B cell (primary cell): Measurements from ENCODE around the gene DNAJC9. TPM values are rescaled to one million over a fixed set of nuclear protein-coding genes. Genes with fewer than 3 reads are reported as not detected.

Experiments
- ATAC-seq: fragments of 200-7000 bp; cut with Tn5 transposase; one replicate; pipeline ENCODE4 v1.10.0; 2021; ENCODE audit warnings: low read depth, mild to moderate bottlenecking, moderate number of reproducible peaks, moderate library complexity
- CTCF ChIA-PET: fragments of 350-600 bp; sonication (Branson Sonifier 250); formaldehyde crosslinking; loops from one replicate; lab custom pipeline; 2021; ENCODE audit warnings: antibody characterized with exemption, inconsistent platforms; lab: Charles Lee
- POLR2A ChIA-PET: fragments of 350-600 bp; sonication (Branson Sonifier 250); formaldehyde crosslinking; loops from one replicate; lab custom pipeline; 2021; ENCODE audit warnings: antibody characterized with exemption; lab: Charles Lee
- DNase-seq: peaks from one replicate; pipeline ENCODE4 v3.0.0; 2013
- H2AFZ ChIP-seq: 2 replicates; pipeline ENCODE4 v1.6.1; 2012; ENCODE audit warnings: mild to moderate bottlenecking, low read depth, low read length; ENCODE audit not compliant: insufficient read depth, poor library complexity, severe bottlenecking
- H3K27ac ChIP-seq, 2 donors: 1 replicate in 1 of 2; 2 replicates in 1 of 2; pipeline ENCODE4 v1.5.1; 2012 to 2013; ENCODE audit warnings: low read length in 2 of 2, mild to moderate bottlenecking in 2 of 2, moderate library complexity in 1 of 2
- H3K27me3 ChIP-seq, 4 experiments: fragments of 200-600 bp in 1 of 4; sonication (generic) in 1 of 4; replicated peaks in 1 of 4; 1 replicate in 2 of 4; 2 replicates in 2 of 4; pipeline versions ENCODE4 v1.6.1 to v1.7.0; 2013 to 2016; ENCODE audit warnings: low read length in 3 of 4, mild to moderate bottlenecking in 2 of 4, mixed read lengths in 1 of 4, moderate library complexity in 1 of 4; ENCODE audit not compliant: insufficient read depth in 4 of 4, control insufficient read depth in 3 of 4; ENCODE audit errors: control extremely low read depth in 1 of 4
- H3K36me3 ChIP-seq, 2 experiments: replicated peaks in 1 of 2; 1 replicate in 1 of 2; 2 replicates in 1 of 2; pipeline versions ENCODE4 v1.6.1 to v1.7.1; 2013; ENCODE audit warnings: low read length in 1 of 2; ENCODE audit not compliant: insufficient read depth in 2 of 2, control insufficient read depth in 1 of 2; ENCODE audit errors: control extremely low read depth in 1 of 2, extremely low read depth in 1 of 2
- H3K4me1 ChIP-seq, 2 donors: fragments of 200-600 bp in 1 of 2; sonication (generic) in 1 of 2; 1 replicate in 1 of 2; 2 replicates in 1 of 2; pipeline versions ENCODE4 v1.5.1 to v1.6.1; 2013 to 2017; ENCODE audit warnings: low read length in 2 of 2; ENCODE audit not compliant: control insufficient read depth in 2 of 2, insufficient read depth in 2 of 2
- H3K4me2 ChIP-seq: replicated peaks from 2 replicates; pipeline ENCODE3; 2012; ENCODE audit warnings: mild to moderate bottlenecking, low read depth, low read length; ENCODE audit not compliant: poor library complexity, severe bottlenecking
- H3K4me3 ChIP-seq, 5 experiments: fragments of 200-600 bp in 1 of 5; sonication (generic) in 1 of 5; 1 replicate in 3 of 5; 2 replicates in 2 of 5; pipeline versions ENCODE4 v1.5.1 to v1.7.0; 2011 to 2016; ENCODE audit warnings: low read length in 4 of 5, mild to moderate bottlenecking in 4 of 5, low read depth in 2 of 5, control low read depth in 1 of 5, moderate library complexity in 1 of 5; ENCODE audit not compliant: insufficient read depth in 1 of 5; ENCODE audit errors: control extremely low read depth in 1 of 5, extremely low read depth in 1 of 5
- H3K79me2 ChIP-seq: fragments of 200-600 bp; sonication (generic); one replicate; pipeline ENCODE4 v1.6.0; 2016; ENCODE audit warnings: low read length; ENCODE audit not compliant: control insufficient read depth, insufficient read depth
- H3K9ac ChIP-seq: fragments of 200-600 bp; sonication (generic); 2 replicates; pipeline ENCODE4 v1.6.1; 2017; ENCODE audit warnings: mild to moderate bottlenecking, low read length, moderate library complexity
- H3K9me3 ChIP-seq, 3 donors: one replicate each; pipeline versions ENCODE4 v1.6.1 to v1.7.1; 2013; ENCODE audit warnings: low read length in 2 of 3; ENCODE audit not compliant: control insufficient read depth in 2 of 3, insufficient read depth in 1 of 3; ENCODE audit errors: control extremely low read depth in 1 of 3
- H4K20me1 ChIP-seq: 2 replicates; pipeline ENCODE4 v1.6.0; 2012; ENCODE audit warnings: mild to moderate bottlenecking, low read length; ENCODE audit not compliant: insufficient read depth, control insufficient read depth, poor library complexity, severe bottlenecking
- H3K27ac Mint-ChIP-seq: one replicate; pipeline ENCODE4 v1.8.0; 2021; ENCODE audit warnings: mixed read lengths
- H3K27me3 Mint-ChIP-seq: one replicate; pipeline ENCODE4 v1.8.0; 2021; ENCODE audit warnings: mixed read lengths
- H3K4me1 Mint-ChIP-seq: one replicate; pipeline ENCODE4 v1.8.0; 2021; ENCODE audit warnings: mixed read lengths
- H3K4me3 Mint-ChIP-seq: one replicate; pipeline ENCODE4 v1.8.0; 2021; ENCODE audit warnings: mixed read lengths
- H3K9me3 Mint-ChIP-seq: one replicate; pipeline ENCODE4 v1.8.0; 2022; ENCODE audit warnings: mixed read lengths; ENCODE audit not compliant: insufficient read depth
- EZH2 ChIP-seq: IDR thresholded peaks from 2 replicates; pipeline ENCODE4 v1.6.1; 2012; ENCODE audit warnings: borderline replicate concordance, low read depth, mild to moderate bottlenecking, moderate library complexity, low read length; ENCODE audit not compliant: insufficient read depth, poor library complexity, severe bottlenecking
- WGBS: methylation state at CpG from one replicate; pipeline ENCODE4 v1.1.5; 2013; ENCODE audit warnings: missing lambda C conversion rate; ENCODE audit not compliant: insufficient coverage; 5-methylcytosine and 5-hydroxymethylcytosine counted together
- intact Hi-C: fragments of 100-400 bp; cut with micrococcal nuclease; formaldehyde crosslinking; loops from one replicate; pipeline ENCODE4 v1.10.0; 2022
- polyA plus RNA-seq: library from polyadenylated mRNA; depleted of rRNA; stranded (reverse); fragments of >200 nt; gene quantifications from 2 replicates; pipeline ENCODE4 v1.2.3, GENCODE V29; 2012
- total RNA-seq, 2 donors: library from RNA; stranded (reverse); fragments of 120-200 nt in 1 of 2; gene quantifications; 1 replicate in 1 of 2; 2 replicates in 1 of 2; pipeline versions ENCODE4 v1.2.3 to v1.2.4, GENCODE V29; 2013 to 2022
- TF ChIP-seq, protein P1 (sequence below): fragments of 200-600 bp; IDR thresholded peaks from one replicate; pipeline ENCODE4 v1.8.0; 2022; ENCODE audit warnings: antibody characterized with exemption, mild to moderate bottlenecking

The DNAJC9 gene
- total and polyA plus RNA-seq, 2 donors (not counting 1 experiment from before 2014, with no cell fraction given), result 11.8 to 25.6 TPM

DNA sequence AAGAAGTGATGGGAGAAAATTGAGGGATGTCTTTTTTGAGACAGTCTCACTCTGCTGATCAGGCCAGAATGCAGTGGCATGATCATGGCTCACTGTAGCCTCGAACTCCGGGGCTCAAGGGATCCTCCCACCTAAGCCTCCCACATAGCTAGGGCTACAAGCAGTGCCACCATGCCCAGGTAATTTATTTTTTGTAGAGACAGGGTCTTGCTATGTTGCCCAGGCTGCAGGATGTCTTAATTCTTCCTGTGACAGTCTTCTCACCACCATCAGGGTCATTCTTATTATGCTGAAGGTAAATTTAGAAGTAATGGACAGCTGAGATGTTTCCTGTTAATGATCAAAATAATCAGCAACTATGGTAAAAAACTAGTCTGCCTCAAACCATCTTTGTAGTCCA lies 7.1 kb downstream of the DNAJC9 start:
- Mint-ChIP-seq H3K4me1 (peaks cover 5% of the 10 kb centered on the region), H3K4me3 (no peak overlapping the region), H3K27ac (no peak overlapping the region), H3K9me3 (no peaks in the 10 kb centered on the region), H3K27me3 (no peaks in the 10 kb centered on the region)
- no peaks in the 10 kb centered on the region for H4K20me1 ChIP-seq
- peaks cover 11 to 40% of the 10 kb centered on the region in 2 experiments for H3K36me3 ChIP-seq
- TF ChIP-seq, protein P1, sequence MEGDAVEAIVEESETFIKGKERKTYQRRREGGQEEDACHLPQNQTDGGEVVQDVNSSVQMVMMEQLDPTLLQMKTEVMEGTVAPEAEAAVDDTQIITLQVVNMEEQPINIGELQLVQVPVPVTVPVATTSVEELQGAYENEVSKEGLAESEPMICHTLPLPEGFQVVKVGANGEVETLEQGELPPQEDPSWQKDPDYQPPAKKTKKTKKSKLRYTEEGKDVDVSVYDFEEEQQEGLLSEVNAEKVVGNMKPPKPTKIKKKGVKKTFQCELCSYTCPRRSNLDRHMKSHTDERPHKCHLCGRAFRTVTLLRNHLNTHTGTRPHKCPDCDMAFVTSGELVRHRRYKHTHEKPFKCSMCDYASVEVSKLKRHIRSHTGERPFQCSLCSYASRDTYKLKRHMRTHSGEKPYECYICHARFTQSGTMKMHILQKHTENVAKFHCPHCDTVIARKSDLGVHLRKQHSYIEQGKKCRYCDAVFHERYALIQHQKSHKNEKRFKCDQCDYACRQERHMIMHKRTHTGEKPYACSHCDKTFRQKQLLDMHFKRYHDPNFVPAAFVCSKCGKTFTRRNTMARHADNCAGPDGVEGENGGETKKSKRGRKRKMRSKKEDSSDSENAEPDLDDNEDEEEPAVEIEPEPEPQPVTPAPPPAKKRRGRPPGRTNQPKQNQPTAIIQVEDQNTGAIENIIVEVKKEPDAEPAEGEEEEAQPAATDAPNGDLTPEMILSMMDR, result no peak
- no peak for TF ChIP-seq EZH2
- ChIA-PET CTCF (interaction anchor here (1.5 kb wide), 1 partner anchor 62 kb away, joined by 3 read pairs; no protein-coding TSS in a partner anchor), POLR2A (no interaction called here)
- no peaks in the 10 kb centered on the region for H3K9me3 ChIP-seq
- H2AFZ ChIP-seq, result no peak overlapping the region
- H3K27ac ChIP-seq, result no peak overlapping the region
- H3K4me3 ChIP-seq, result no peak overlapping the region
- 83% methylated on average over 2 of the region's 2 CpGs for WGBS
- H3K4me1 ChIP-seq, result no peaks in the 10 kb centered on the region
- no peaks in the 10 kb centered on the region for H3K27me3 ChIP-seq
- ATAC-seq, result no peak
- peaks cover 9% of the 10 kb centered on the region for H3K79me2 ChIP-seq
- no peak overlapping the region for H3K4me2 ChIP-seq
- no peak for DNase-seq
- intact Hi-C loops, result loop anchor here (10.0 kb wide), 1 partner anchor 885 kb away; the partner anchor contains the start of gene DNAJB12
- H3K9ac ChIP-seq, result no peak overlapping the region

DNA sequence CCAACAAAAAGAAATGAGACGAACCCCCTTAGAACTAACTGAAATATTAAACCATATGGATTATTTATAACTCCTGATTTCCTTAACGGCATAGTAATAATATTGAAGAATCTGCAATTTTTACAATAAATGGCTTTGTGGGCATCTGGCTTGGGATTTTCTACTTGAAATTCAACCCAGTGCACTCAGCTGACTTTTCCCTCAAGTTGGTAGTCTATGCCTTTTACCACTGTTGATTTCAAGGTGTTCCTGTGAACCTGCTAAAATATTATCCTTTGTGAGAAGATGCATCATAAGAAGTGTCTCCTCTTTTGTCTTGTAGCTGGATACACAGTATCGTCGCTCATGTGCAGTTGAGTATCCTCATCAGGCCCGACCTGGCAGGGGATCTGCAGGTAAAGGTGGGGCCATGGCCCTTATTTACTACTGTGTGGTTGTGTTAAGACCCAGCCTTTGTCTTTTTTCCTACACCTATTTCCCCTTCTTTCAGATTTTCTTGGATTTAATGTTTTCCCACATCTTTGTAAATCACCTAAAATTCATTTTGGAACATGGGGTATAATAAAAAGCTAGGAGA lies 8.0 kb downstream of the DNAJC9 start:
- TF ChIP-seq EZH2, result no peak
- ATAC-seq, result no peak
- Mint-ChIP-seq H3K9me3 (no peaks in the 10 kb centered on the region), H3K4me3 (no peak overlapping the region), H3K4me1 (no peaks in the 10 kb centered on the region), H3K27ac (no peak overlapping the region), H3K27me3 (no peaks in the 10 kb centered on the region)
- POLR2A ChIA-PET, result no interaction called here
- 100% methylated on average over 2 of the region's 5 CpGs for WGBS
- Histone ChIP-seq H3K4me1 (no peaks in the 10 kb centered on the region), H4K20me1 (no peaks in the 10 kb centered on the region), H3K4me2 (no peak overlapping the region), H3K4me3 (no peak overlapping the region), H3K9ac (no peak overlapping the region), H3K36me3 (peaks cover 12 to 35% of the 10 kb centered on the region in 2 experiments), H2AFZ (no peak overlapping the region), H3K9me3 (no peaks in the 10 kb centered on the region), H3K79me2 (peaks cover under 1% of the 10 kb centered on the region), H3K27ac (no peak overlapping the region), H3K27me3 (no peaks in the 10 kb centered on the region)
- no peak for DNase-seq
- intact Hi-C loops, result no loop called here
- CTCF ChIA-PET, result interaction anchor here (1.5 kb wide), 1 partner anchor 63 kb away, joined by 3 read pairs; no protein-coding TSS in a partner anchor
